Esophagus muscularis mucosa (tissue), 3 donors: ENCODE data around the gene XNDC1N.

ENCODE experiments used
- POLR2A ChIP-seq: fragments of 450-650 bp; IDR thresholded peaks from one replicate; pipeline ENCODE4 v1.6.1; 2017; ENCODE audit warnings: antibody characterized with exemption, moderate library complexity, mild to moderate bottlenecking, low read depth
- POLR2AphosphoS5 ChIP-seq, 2 donors: sonication (generic); formaldehyde crosslinking; IDR thresholded peaks; one replicate each; pipeline ENCODE4 v1.6.1; 2017; ENCODE audit warnings: antibody characterized with exemption in 2 of 2
- TF ChIP-seq, protein P1 (sequence below), 3 experiments: fragments of 200-600 bp in 2 of 3; fragments of 450-650 bp in 1 of 3; sonication (generic) in 2 of 3; IDR thresholded peaks; one replicate each; pipeline ENCODE4 v1.5.1; 2017 to 2019; ENCODE audit warnings: antibody characterized with exemption in 3 of 3, mild to moderate bottlenecking in 2 of 3, moderate library complexity in 1 of 3

DNA sequence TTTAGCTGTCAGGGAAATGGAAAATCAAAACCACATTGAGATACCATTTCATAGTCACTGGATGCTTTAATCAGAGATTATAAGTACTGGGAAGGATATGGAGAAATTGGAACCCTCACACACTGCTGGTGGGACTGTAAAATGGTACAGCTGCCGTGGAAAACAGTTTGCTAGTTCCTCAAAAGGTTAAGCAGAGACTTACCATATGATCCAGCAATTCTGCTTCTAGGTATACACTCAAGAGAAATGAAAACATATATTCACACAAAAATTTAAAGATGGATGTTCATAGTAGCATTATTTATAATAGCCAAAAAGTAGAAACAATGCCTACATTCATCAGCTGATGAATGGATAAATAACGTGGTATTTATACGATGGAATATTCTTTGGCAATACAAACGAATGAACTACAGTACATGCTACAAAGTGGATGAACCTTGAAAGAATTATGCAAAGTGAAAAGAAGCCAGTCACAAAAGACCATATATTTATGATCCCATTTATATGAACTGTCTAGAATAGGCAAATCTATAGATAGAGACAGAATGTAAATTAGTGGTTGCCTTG lies 23.4 kb upstream of the XNDC1N start:
- TF ChIP-seq, protein P1, sequence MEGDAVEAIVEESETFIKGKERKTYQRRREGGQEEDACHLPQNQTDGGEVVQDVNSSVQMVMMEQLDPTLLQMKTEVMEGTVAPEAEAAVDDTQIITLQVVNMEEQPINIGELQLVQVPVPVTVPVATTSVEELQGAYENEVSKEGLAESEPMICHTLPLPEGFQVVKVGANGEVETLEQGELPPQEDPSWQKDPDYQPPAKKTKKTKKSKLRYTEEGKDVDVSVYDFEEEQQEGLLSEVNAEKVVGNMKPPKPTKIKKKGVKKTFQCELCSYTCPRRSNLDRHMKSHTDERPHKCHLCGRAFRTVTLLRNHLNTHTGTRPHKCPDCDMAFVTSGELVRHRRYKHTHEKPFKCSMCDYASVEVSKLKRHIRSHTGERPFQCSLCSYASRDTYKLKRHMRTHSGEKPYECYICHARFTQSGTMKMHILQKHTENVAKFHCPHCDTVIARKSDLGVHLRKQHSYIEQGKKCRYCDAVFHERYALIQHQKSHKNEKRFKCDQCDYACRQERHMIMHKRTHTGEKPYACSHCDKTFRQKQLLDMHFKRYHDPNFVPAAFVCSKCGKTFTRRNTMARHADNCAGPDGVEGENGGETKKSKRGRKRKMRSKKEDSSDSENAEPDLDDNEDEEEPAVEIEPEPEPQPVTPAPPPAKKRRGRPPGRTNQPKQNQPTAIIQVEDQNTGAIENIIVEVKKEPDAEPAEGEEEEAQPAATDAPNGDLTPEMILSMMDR (IDR thresholded peaks at IDR 0.05), result no peak
- TF ChIP-seq POLR2AphosphoS5 (IDR thresholded peaks at IDR 0.05), result no peak
- no peak for TF ChIP-seq POLR2A
